Endometrial microvascular endothelial cells (primary cell): ENCODE data around the gene PROSER2. TPM values are rescaled to one million over a fixed set of nuclear protein-coding genes. Genes with fewer than 3 reads are reported as not detected.
"Not testable (repeated sequence)": the region's sequence is repeated elsewhere in the genome, so short reads cannot be mapped to it uniquely, and the experiment has no call there.

Experiments used
- in situ Hi-C: cut with HindIII; loops from 2 replicates; pipeline ENCODE4 v1.10.0; 2017; ENCODE audit warnings: low sequenced_read_pairs, low pct_unique_long_range_greater_than_20kb; ENCODE audit errors: inconsistent ontology term
- total RNA-seq: library from RNA; depleted of rRNA; stranded (reverse); fragments of >200 nt; gene quantifications from one replicate; pipeline ENCODE4 v1.2.3, GENCODE V29; 2015; ENCODE audit errors: inconsistent ontology term

PROSER2 gene
- total RNA-seq, 1 donor from 2014 or later = 15.2 TPM

- in situ Hi-C loops = no loop called here
These were observed 5.6 kb downstream of the PROSER2 start for GRCh38 chr10:11828682-11829284.

GRCh38 chr10:11830836-11831519 is 7.8 kb downstream of the PROSER2 start:
- in situ Hi-C loops = no loop called here

- in situ Hi-C loops = no loop called here
These were observed 8.4 kb downstream of the PROSER2 start for GRCh38 chr10:11831520-11831951.

GRCh38 chr10:11832042-11832441 is 8.9 kb downstream of the PROSER2 start:
- in situ Hi-C loops = no loop called here

GRCh38 chr10:11835061-11835460 is 11.9 kb downstream of the PROSER2 start:
- in situ Hi-C loops = no loop called here

- in situ Hi-C loops = no loop called here
These were observed 12.5 kb downstream of the PROSER2 start for GRCh38 chr10:11835704-11836103.

GRCh38 chr10:11837372-11838161 is 14.4 kb downstream of the PROSER2 start:
- in situ Hi-C loops = no loop called here

- in situ Hi-C loops = no loop called here
These were observed 15.2 kb downstream of the PROSER2 start for GRCh38 chr10:11838298-11838852.

GRCh38 chr10:11841375-11841774 is 18.2 kb downstream of the PROSER2 start:
- in situ Hi-C loops = no loop called here

GRCh38 chr10:11842411-11842810 is 19.3 kb downstream of the PROSER2 start:
- in situ Hi-C loops = no loop called here

- in situ Hi-C loops = no loop called here
These were observed 22.0 kb downstream of the PROSER2 start for GRCh38 chr10:11845113-11845512.

GRCh38 chr10:11846542-11846941 is 23.4 kb downstream of the PROSER2 start:
- in situ Hi-C loops = no loop called here

GRCh38 chr10:11849277-11849676 is 26.1 kb downstream of the PROSER2 start:
- in situ Hi-C loops = no loop called here

GRCh38 chr10:11849911-11850310 is 26.8 kb downstream of the PROSER2 start:
- in situ Hi-C loops = no loop called here

- in situ Hi-C loops = no loop called here
These were observed 28.8 kb downstream of the PROSER2 start for GRCh38 chr10:11851910-11852309.

- in situ Hi-C loops = not testable (repeated sequence)
These were observed 29.5 kb downstream of the PROSER2 start for GRCh38 chr10:11852637-11853036.

- in situ Hi-C loops = no loop called here
These were observed 30.3 kb downstream of the PROSER2 start for GRCh38 chr10:11853468-11853867.

GRCh38 chr10:11854301-11854700 is 31.1 kb downstream of the PROSER2 start:
- in situ Hi-C loops = no loop called here

GRCh38 chr10:11856089-11856488 is 32.9 kb downstream of the PROSER2 start:
- in situ Hi-C loops = no loop called here

GRCh38 chr10:11856678-11857077 is 33.5 kb downstream of the PROSER2 start:
- in situ Hi-C loops = no loop called here
